H4 (cell line): ENCODE results near the gene CREB3L2. TPM values are rescaled to one million over a fixed set of nuclear protein-coding genes. Genes with fewer than 3 reads are reported as not detected.

Source experiments
- DNase-seq: peaks from one replicate; pipeline ENCODE4 v3.0.0-alpha.2; 2015; ENCODE audit warnings: low spot score
- total RNA-seq: library from RNA; depleted of rRNA; stranded (reverse); fragments of >200 nt; shearing (Covaris generic); gene quantifications from 2 replicates; pipeline ENCODE4 v1.2.3, GENCODE V29; 2014

The CREB3L2 gene
- total RNA-seq, 1 experiment from 2014 or later: 18.0 TPM

- no peak for DNase-seq
Observed at GRCh38 chr7:137900137-137900536, 101.7 kb downstream of the CREB3L2 start.

- DNase-seq: peak; percentile 80
Observed at GRCh38 chr7:137898839-137899721, 102.8 kb downstream of the CREB3L2 start.

GRCh38 chr7:137895301-137896221, 106.3 kb downstream of the CREB3L2 start:
- DNase-seq: no peak

- no peak for DNase-seq
Observed at GRCh38 chr7:137893143-137893742, 108.6 kb downstream of the CREB3L2 start.

- no peak for DNase-seq
Observed at GRCh38 chr7:137891016-137891655, 110.8 kb downstream of the CREB3L2 start.

- DNase-seq: no peak
Observed at GRCh38 chr7:137890449-137890921, 111.4 kb downstream of the CREB3L2 start.

- DNase-seq: no peak
Observed at GRCh38 chr7:137888241-137888640, 113.6 kb downstream of the CREB3L2 start.

GRCh38 chr7:137886746-137887145, 115.1 kb downstream of the CREB3L2 start:
- DNase-seq: no peak

GRCh38 chr7:137886281-137886680, 115.6 kb downstream of the CREB3L2 start:
- no peak for DNase-seq

GRCh38 chr7:137885678-137886077, 116.2 kb downstream of the CREB3L2 start:
- DNase-seq: no peak

- DNase-seq: no peak
Observed at GRCh38 chr7:137882806-137883205, 119.1 kb downstream of the CREB3L2 start.

GRCh38 chr7:137882261-137882668, 119.6 kb downstream of the CREB3L2 start:
- peak; percentile 95 for DNase-seq

- DNase-seq: no peak
Observed at GRCh38 chr7:137881607-137882260, 120.2 kb downstream of the CREB3L2 start.

GRCh38 chr7:137880432-137880831, 121.5 kb downstream of the CREB3L2 start:
- no peak for DNase-seq

- no peak for DNase-seq
Observed at GRCh38 chr7:137879357-137880158, 122.3 kb downstream of the CREB3L2 start.

- DNase-seq: no peak
Observed at GRCh38 chr7:137878333-137878961, 123.4 kb downstream of the CREB3L2 start.

- no peak for DNase-seq
Observed at GRCh38 chr7:137877027-137877675, 124.7 kb downstream of the CREB3L2 start.

GRCh38 chr7:137875746-137876145, 126.1 kb downstream of the CREB3L2 start:
- DNase-seq: no peak
